Thyroid gland (tissue), 4 donors: ENCODE results near the gene ZNF71.

ENCODE experiments used
- CTCF ChIP-seq, 6 experiments: fragments of 200-600 bp in 3 of 6; fragments of 450-650 bp in 3 of 6; sonication (generic) in 3 of 6; IDR thresholded peaks; one replicate each; pipeline ENCODE4 v1.5.1; 2016 to 2019; ENCODE audit warnings: antibody characterized with exemption in 6 of 6, mild to moderate bottlenecking in 2 of 6, inconsistent platforms in 1 of 6, moderate library complexity in 1 of 6
- POLR2A ChIP-seq, 2 donors: fragments of 450-650 bp; IDR thresholded peaks; one replicate each; pipeline ENCODE4 v1.6.1; 2017; ENCODE audit warnings: antibody characterized with exemption in 2 of 2, mild to moderate bottlenecking in 2 of 2, moderate library complexity in 1 of 2

- TF ChIP-seq CTCF (IDR thresholded peaks at IDR 0.05) (peak in 1 of 6 experiments; percentile 23), POLR2A (IDR thresholded peaks at IDR 0.05) (no peak)
Observed at GRCh38 chr19:56660381-56661107, 65.4 kb downstream of the ZNF71 start.
